HG03460 (cell line): Measurements from ENCODE around the gene MSH6.

Experiments
- ATAC-seq: cut with Tn5 transposase; IDR thresholded peaks from one replicate; pipeline ENCODE4 v1.9.1; 2021; ENCODE audit not compliant: unreplicated experiment

The MSH6 gene

GRCh38 chr2:47782671-47783485 lies at the start of gene MSH6:
Gene MSH6 (plus strand): TSS chr2:47783145. CDS start chr2:47783234, 89 bp downstream.
- ATAC-seq: peak; percentile 78

GRCh38 chr2:47735136-47735869 lies 47.6 kb upstream of the MSH6 start:
- ATAC-seq: no peak

- ATAC-seq: no peak
Observed at GRCh38 chr2:47735912-47736311, 47.0 kb upstream of the MSH6 start.

- no peak for ATAC-seq
Observed at GRCh38 chr2:47737191-47737975, 45.6 kb upstream of the MSH6 start.

- no peak for ATAC-seq
Observed at GRCh38 chr2:47738331-47738730, 44.6 kb upstream of the MSH6 start.

GRCh38 chr2:47741101-47741500 lies 41.8 kb upstream of the MSH6 start:
- no peak for ATAC-seq

GRCh38 chr2:47741637-47742036 lies 41.3 kb upstream of the MSH6 start:
- ATAC-seq: no peak

- ATAC-seq: no peak
Observed at GRCh38 chr2:47744074-47744473, 38.9 kb upstream of the MSH6 start.

- ATAC-seq: no peak
Observed at GRCh38 chr2:47747878-47748277, 35.1 kb upstream of the MSH6 start.

GRCh38 chr2:47751856-47752414 lies 31.0 kb upstream of the MSH6 start:
- peak; percentile 34 for ATAC-seq

GRCh38 chr2:47767497-47767844 lies 15.5 kb upstream of the MSH6 start:
- ATAC-seq: no peak

GRCh38 chr2:47767880-47768609 lies 14.9 kb upstream of the MSH6 start:
- no peak for ATAC-seq

GRCh38 chr2:47769318-47769717 lies 13.6 kb upstream of the MSH6 start:
- ATAC-seq: no peak

GRCh38 chr2:47771211-47771610 lies 11.7 kb upstream of the MSH6 start:
- no peak for ATAC-seq

GRCh38 chr2:47772343-47772742 lies 10.6 kb upstream of the MSH6 start:
- no peak for ATAC-seq

GRCh38 chr2:47774567-47774966 lies 8.4 kb upstream of the MSH6 start:
- ATAC-seq: no peak

- no peak for ATAC-seq
Observed at GRCh38 chr2:47777277-47777937, 5.5 kb upstream of the MSH6 start.

GRCh38 chr2:47778698-47779425 lies 4.1 kb upstream of the MSH6 start:
- ATAC-seq: no peak

GRCh38 chr2:47779426-47779790 lies 3.5 kb upstream of the MSH6 start:
- no peak for ATAC-seq

- no peak for ATAC-seq
Observed at GRCh38 chr2:47782381-47782670, 619 bp upstream of the MSH6 start.
